Neural cell (in vitro differentiated cells): ENCODE results near the gene ZNF428. TPM values are rescaled to one million over a fixed set of nuclear protein-coding genes. Genes with fewer than 3 reads are reported as not detected.

ENCODE experiments used
- H2AFZ ChIP-seq: fragments of 200-600, 300-800 bp; sonication (generic), shearing (Covaris generic); 2 replicates; pipeline ENCODE4 v1.6.0; 2014; ENCODE audit warnings: low read depth, mild to moderate bottlenecking, antibody characterized with exemption, low read length, moderate library complexity
- H3F3A ChIP-seq: fragments of 200-600 bp; shearing (Covaris generic); 2 replicates; pipeline ENCODE4 v1.6.1; 2016; ENCODE audit warnings: mild to moderate bottlenecking, moderate library complexity, mixed read lengths, antibody characterized with exemption, low read length; ENCODE audit not compliant: insufficient read depth, poor library complexity, severe bottlenecking
- H3K27ac ChIP-seq: fragments of 200-600, 300-800 bp; sonication (generic), shearing (Covaris generic); 2 replicates; pipeline ENCODE4 v1.5.1; 2014; ENCODE audit warnings: mild to moderate bottlenecking, low read length, moderate library complexity
- H3K27me3 ChIP-seq: fragments of 300-800, 200-600 bp; sonication (generic), shearing (Covaris generic); 2 replicates; pipeline ENCODE4 v1.6.0; 2014; ENCODE audit warnings: mild to moderate bottlenecking, low read depth, low read length, moderate library complexity; ENCODE audit not compliant: insufficient read depth
- H3K36me3 ChIP-seq: fragments of 300-800, 200-600 bp; sonication (generic), shearing (Covaris generic); 2 replicates; pipeline ENCODE4 v1.5.1; 2014; ENCODE audit warnings: mild to moderate bottlenecking, antibody characterized with exemption, low read length, moderate library complexity; ENCODE audit not compliant: insufficient read depth
- H3K4me2 ChIP-seq: fragments of 300-800, 200-600 bp; sonication (generic), shearing (Covaris generic); 2 replicates; pipeline ENCODE4 v1.6.0; 2014; ENCODE audit warnings: mild to moderate bottlenecking, low read length
- H3K4me3 ChIP-seq: fragments of 300-800, 200-600 bp; sonication (generic), shearing (Covaris generic); 2 replicates; pipeline ENCODE4 v1.5.1; 2014; ENCODE audit warnings: mild to moderate bottlenecking, low read length, moderate library complexity
- H3K79me2 ChIP-seq: fragments of 200-600 bp; shearing (Covaris generic); replicated peaks from 2 replicates; pipeline ENCODE4 v1.6.0; 2014; ENCODE audit warnings: mild to moderate bottlenecking, low read length, moderate library complexity; ENCODE audit not compliant: insufficient read depth
- H3K9ac ChIP-seq: fragments of 300-800, 200-600 bp; sonication (generic), shearing (Covaris generic); 2 replicates; pipeline ENCODE4 v1.6.1; 2016; ENCODE audit warnings: mild to moderate bottlenecking, low read length, mixed read lengths
- H3K9me2 ChIP-seq: fragments of 200-600 bp; shearing (Covaris generic); 2 replicates; pipeline ENCODE4 v1.6.1; 2016; ENCODE audit warnings: mild to moderate bottlenecking, low read length, mixed read lengths; ENCODE audit not compliant: insufficient read depth
- H3K9me3 ChIP-seq: fragments of 200-600, 300-800 bp; sonication (generic), shearing (Covaris generic); 2 replicates; pipeline ENCODE4 v1.6.1; 2016; ENCODE audit warnings: mild to moderate bottlenecking, mixed run types, low read length, moderate library complexity, mixed read lengths
- H4K20me1 ChIP-seq: fragments of 200-600 bp; shearing (Covaris generic); 2 replicates; pipeline ENCODE4 v1.6.1; 2016; ENCODE audit warnings: mild to moderate bottlenecking, mixed run types; ENCODE audit not compliant: insufficient read depth
- EP300 ChIP-seq: fragments of 450-650 bp; conservative IDR thresholded peaks from 2 replicates; pipeline ENCODE4 v1.6.1; 2014; ENCODE audit warnings: antibody characterized with exemption, mild to moderate bottlenecking, moderate library complexity; ENCODE audit not compliant: poor library complexity, severe bottlenecking
- EZH2 ChIP-seq: fragments of 200-600, 300-800 bp; shearing (Covaris generic), sonication (generic); IDR thresholded peaks from 2 replicates; pipeline ENCODE4 v1.6.1; 2014; ENCODE audit warnings: antibody characterized with exemption, low read length, borderline replicate concordance, mild to moderate bottlenecking; ENCODE audit not compliant: insufficient read depth, poor library complexity, severe bottlenecking
- MXI1 ChIP-seq: fragments of 450-650 bp; conservative IDR thresholded peaks from 2 replicates; pipeline ENCODE4 v1.6.1; 2014; ENCODE audit warnings: antibody characterized with exemption, mild to moderate bottlenecking; ENCODE audit not compliant: poor library complexity, severe bottlenecking
- RAD21 ChIP-seq: fragments of 450-650 bp; conservative IDR thresholded peaks from 2 replicates; pipeline ENCODE4 v1.6.1; 2014; ENCODE audit warnings: antibody characterized with exemption, mild to moderate bottlenecking, moderate library complexity
- SMC3 ChIP-seq: fragments of 450-650 bp; conservative IDR thresholded peaks from 2 replicates; pipeline ENCODE4 v1.6.1; 2014; ENCODE audit warnings: antibody characterized with exemption, mild to moderate bottlenecking, moderate library complexity; ENCODE audit not compliant: poor library complexity
- TAF1 ChIP-seq: IDR thresholded peaks from 2 replicates; pipeline ENCODE4 v1.6.1; 2012; ENCODE audit warnings: low read depth
- polyA plus RNA-seq: library from polyadenylated mRNA; depleted of rRNA; stranded (reverse); fragments of >200 nt; gene quantifications from 2 replicates; pipeline ENCODE4 v1.2.3, GENCODE V29; 2014
- TF ChIP-seq, protein P1 (sequence below): IDR thresholded peaks from 2 replicates; pipeline ENCODE4 v1.6.1; 2012; ENCODE audit warnings: borderline replicate concordance
- TF ChIP-seq, protein P2 (sequence below): fragments of 450-650 bp; IDR thresholded peaks from 2 replicates; pipeline ENCODE4 v1.5.1; 2014; ENCODE audit warnings: antibody characterized with exemption, mild to moderate bottlenecking, moderate library complexity; ENCODE audit not compliant: poor library complexity, severe bottlenecking

ZNF428 gene
- polyA plus RNA-seq, 1 donor from 2014 or later: 1,008 TPM

DNA sequence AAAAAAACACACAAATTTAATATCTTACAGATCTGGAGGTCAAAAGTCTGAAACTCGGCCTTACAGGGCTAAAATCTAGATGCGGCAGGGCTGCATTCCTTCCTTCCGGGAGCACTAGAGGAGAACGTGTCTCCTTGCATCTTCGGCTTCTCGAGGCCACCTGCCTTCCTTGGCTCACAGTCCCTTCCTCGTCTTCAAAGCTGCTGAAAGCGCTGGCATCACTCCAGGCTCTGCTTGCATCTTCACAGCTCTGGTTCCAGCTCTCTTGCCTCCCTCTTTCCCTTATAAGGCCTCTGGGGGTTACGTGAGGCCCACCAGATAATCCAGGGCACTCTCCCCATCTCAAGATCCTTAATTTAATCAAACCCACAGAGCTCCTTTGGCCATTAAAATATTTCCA is 54.6 kb downstream of the ZNF428 start:
- H3K4me2 ChIP-seq: no peak overlapping the region
- no peaks in the 10 kb centered on the region for H3K27me3 ChIP-seq
- H3K9ac ChIP-seq: no peak overlapping the region
- no peak overlapping the region for H3K4me3 ChIP-seq
- H3K27ac ChIP-seq: no peak overlapping the region
- H3F3A ChIP-seq: no peaks in the 10 kb centered on the region
- no peak for TF ChIP-seq SMC3
- TF ChIP-seq RAD21: no peak
- no peak for TF ChIP-seq EZH2
- no peak for TF ChIP-seq TAF1
- TF ChIP-seq, protein P1, sequence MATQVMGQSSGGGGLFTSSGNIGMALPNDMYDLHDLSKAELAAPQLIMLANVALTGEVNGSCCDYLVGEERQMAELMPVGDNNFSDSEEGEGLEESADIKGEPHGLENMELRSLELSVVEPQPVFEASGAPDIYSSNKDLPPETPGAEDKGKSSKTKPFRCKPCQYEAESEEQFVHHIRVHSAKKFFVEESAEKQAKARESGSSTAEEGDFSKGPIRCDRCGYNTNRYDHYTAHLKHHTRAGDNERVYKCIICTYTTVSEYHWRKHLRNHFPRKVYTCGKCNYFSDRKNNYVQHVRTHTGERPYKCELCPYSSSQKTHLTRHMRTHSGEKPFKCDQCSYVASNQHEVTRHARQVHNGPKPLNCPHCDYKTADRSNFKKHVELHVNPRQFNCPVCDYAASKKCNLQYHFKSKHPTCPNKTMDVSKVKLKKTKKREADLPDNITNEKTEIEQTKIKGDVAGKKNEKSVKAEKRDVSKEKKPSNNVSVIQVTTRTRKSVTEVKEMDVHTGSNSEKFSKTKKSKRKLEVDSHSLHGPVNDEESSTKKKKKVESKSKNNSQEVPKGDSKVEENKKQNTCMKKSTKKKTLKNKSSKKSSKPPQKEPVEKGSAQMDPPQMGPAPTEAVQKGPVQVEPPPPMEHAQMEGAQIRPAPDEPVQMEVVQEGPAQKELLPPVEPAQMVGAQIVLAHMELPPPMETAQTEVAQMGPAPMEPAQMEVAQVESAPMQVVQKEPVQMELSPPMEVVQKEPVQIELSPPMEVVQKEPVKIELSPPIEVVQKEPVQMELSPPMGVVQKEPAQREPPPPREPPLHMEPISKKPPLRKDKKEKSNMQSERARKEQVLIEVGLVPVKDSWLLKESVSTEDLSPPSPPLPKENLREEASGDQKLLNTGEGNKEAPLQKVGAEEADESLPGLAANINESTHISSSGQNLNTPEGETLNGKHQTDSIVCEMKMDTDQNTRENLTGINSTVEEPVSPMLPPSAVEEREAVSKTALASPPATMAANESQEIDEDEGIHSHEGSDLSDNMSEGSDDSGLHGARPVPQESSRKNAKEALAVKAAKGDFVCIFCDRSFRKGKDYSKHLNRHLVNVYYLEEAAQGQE: no peak
- H2AFZ ChIP-seq: no peak overlapping the region
- H4K20me1 ChIP-seq: no peaks in the 10 kb centered on the region
- no peaks in the 10 kb centered on the region for H3K9me3 ChIP-seq
- no peaks in the 10 kb centered on the region for H3K36me3 ChIP-seq
- H3K79me2 ChIP-seq: peaks cover 3% of the 10 kb centered on the region
- no peaks in the 10 kb centered on the region for H3K9me2 ChIP-seq

DNA sequence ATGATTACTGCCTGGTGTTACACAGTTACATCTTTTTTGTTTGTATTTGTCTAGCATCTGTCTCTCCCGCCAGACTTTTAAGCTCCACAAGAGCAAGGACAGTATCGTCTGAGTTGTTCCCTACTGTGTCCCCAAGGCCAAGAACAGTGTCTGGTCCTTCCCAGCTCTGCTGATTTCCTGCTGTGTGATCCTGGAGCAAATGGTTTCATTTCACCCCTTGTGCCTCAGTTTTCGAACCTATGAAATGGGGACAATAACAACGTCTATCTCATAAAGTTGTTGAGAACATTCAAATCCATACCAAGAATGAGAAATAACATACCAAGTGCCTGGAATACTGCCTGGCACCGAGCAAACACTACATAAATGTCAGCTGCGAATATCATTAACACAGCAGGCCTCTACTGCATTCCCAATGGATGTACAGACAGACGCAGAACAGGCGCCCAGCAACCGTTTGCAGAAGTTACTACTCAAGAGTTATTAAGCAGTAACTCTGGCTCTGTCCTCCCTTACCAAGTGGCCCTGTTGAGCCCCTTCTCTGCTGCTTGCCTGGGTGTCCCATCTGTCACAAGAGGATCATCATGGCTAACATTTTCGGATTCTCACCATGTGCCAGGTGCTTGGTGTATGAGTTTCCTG is 55.5 kb downstream of the ZNF428 start:
- Histone ChIP-seq H3K9me3 (no peaks in the 10 kb centered on the region), H3F3A (no peaks in the 10 kb centered on the region), H3K27ac (no peak overlapping the region), H3K79me2 (peaks cover 3% of the 10 kb centered on the region), H3K36me3 (no peaks in the 10 kb centered on the region), H3K4me2 (no peak overlapping the region), H2AFZ (no peak overlapping the region), H3K4me3 (no peak overlapping the region), H3K9ac (no peak overlapping the region), H4K20me1 (no peaks in the 10 kb centered on the region), H3K27me3 (no peaks in the 10 kb centered on the region), H3K9me2 (no peaks in the 10 kb centered on the region)
- TF ChIP-seq EZH2 (no peak), EP300 (no peak), MXI1 (no peak), TAF1 (no peak), SMC3 (no peak), RAD21 (no peak)
- TF ChIP-seq, protein P1: no peak
- TF ChIP-seq, protein P2, sequence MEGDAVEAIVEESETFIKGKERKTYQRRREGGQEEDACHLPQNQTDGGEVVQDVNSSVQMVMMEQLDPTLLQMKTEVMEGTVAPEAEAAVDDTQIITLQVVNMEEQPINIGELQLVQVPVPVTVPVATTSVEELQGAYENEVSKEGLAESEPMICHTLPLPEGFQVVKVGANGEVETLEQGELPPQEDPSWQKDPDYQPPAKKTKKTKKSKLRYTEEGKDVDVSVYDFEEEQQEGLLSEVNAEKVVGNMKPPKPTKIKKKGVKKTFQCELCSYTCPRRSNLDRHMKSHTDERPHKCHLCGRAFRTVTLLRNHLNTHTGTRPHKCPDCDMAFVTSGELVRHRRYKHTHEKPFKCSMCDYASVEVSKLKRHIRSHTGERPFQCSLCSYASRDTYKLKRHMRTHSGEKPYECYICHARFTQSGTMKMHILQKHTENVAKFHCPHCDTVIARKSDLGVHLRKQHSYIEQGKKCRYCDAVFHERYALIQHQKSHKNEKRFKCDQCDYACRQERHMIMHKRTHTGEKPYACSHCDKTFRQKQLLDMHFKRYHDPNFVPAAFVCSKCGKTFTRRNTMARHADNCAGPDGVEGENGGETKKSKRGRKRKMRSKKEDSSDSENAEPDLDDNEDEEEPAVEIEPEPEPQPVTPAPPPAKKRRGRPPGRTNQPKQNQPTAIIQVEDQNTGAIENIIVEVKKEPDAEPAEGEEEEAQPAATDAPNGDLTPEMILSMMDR: no peak
